Hepatocyte (in vitro differentiated cells): ENCODE results near the gene HAUS6.

Experiments used
- CTCF ChIP-seq: fragments of 200-600 bp; sonication (generic); IDR thresholded peaks from 2 replicates; pipeline ENCODE4 v1.5.1; 2016; ENCODE audit warnings: antibody characterized with exemption, mild to moderate bottlenecking; ENCODE audit not compliant: poor library complexity
- EZH2 ChIP-seq: fragments of 200-600 bp; sonication (generic); IDR thresholded peaks from 2 replicates; pipeline ENCODE4 v1.6.1; 2016; ENCODE audit warnings: antibody characterized with exemption, mild to moderate bottlenecking, borderline replicate concordance
- EZH2phosphoT487 ChIP-seq: fragments of 200-600 bp; sonication (generic); IDR thresholded peaks from one replicate; pipeline ENCODE4 v1.6.1; 2018; ENCODE audit warnings: antibody characterized with exemption, mild to moderate bottlenecking, low read depth, moderate library complexity; ENCODE audit not compliant: unreplicated experiment, severe bottlenecking

- TF ChIP-seq CTCF (no peak), EZH2 (no peak), EZH2phosphoT487 (no peak)
Measured at GRCh38 chr9:19145881-19146280, 43.2 kb upstream of the HAUS6 start.
